Right renal pelvis (tissue), 4 donors: ENCODE data around the gene WASHC2C. TPM values are rescaled to one million over a fixed set of nuclear protein-coding genes. Genes with fewer than 3 reads are reported as not detected.
"Not testable (repeated sequence)": the region's sequence is repeated elsewhere in the genome, so short reads cannot be mapped to it uniquely, and the experiment has no call there.

Source experiments
- DNase-seq, 4 donors: peaks; one replicate each; pipeline ENCODE4 v3.0.0-alpha.2; 2013; ENCODE audit warnings: low read depth in 4 of 4, low spot score in 3 of 4, missing footprints in 1 of 4
- polyA plus RNA-seq, 4 donors: library from polyadenylated mRNA; unstranded; fragments of 120-200 nt; gene quantifications; one replicate each; pipeline ENCODE4 v1.2.1, GENCODE V29; 2013; ENCODE audit not compliant: insufficient read length in 4 of 4

WASHC2C gene
- 10 to 100 TPM; 51.4 to 65.4 (median 56.5) TPM for polyA plus RNA-seq

GRCh38 chr10:45726703-45727420 lies at the start of gene WASHC2C:
Gene WASHC2C, plus strand, starts transcription at chr10:45727266. Its CDS starts 52 bp downstream, at chr10:45727318.
- peak in 3 of 4 donors; percentile 29 to 58 (median 55) for DNase-seq

- DNase-seq = not testable (repeated sequence)
Observed at GRCh38 chr10:45678467-45678866, 48.6 kb upstream of the WASHC2C start.

- not testable (repeated sequence) for DNase-seq
Observed at GRCh38 chr10:45710200-45710796, 16.8 kb upstream of the WASHC2C start.

- DNase-seq = not testable (repeated sequence)
Observed at GRCh38 chr10:45711223-45711622, 15.8 kb upstream of the WASHC2C start.

GRCh38 chr10:45717053-45717452 lies 10.0 kb upstream of the WASHC2C start:
- not testable (repeated sequence) for DNase-seq

GRCh38 chr10:45717642-45718041 lies 9.4 kb upstream of the WASHC2C start:
- not testable (repeated sequence) for DNase-seq

GRCh38 chr10:45721503-45721902 lies 5.6 kb upstream of the WASHC2C start:
- not testable (repeated sequence) for DNase-seq

- DNase-seq = not testable (repeated sequence)
Observed at GRCh38 chr10:45723851-45724250, 3.2 kb upstream of the WASHC2C start.

- not testable (repeated sequence) for DNase-seq
Observed at GRCh38 chr10:45727421-45727965, 427 bp downstream of the WASHC2C start.

- not testable (repeated sequence) for DNase-seq
Observed at GRCh38 chr10:45734449-45734848, 7.4 kb downstream of the WASHC2C start.

- DNase-seq = not testable (repeated sequence)
Observed at GRCh38 chr10:45734867-45735266, 7.8 kb downstream of the WASHC2C start.

- not testable (repeated sequence) for DNase-seq
Observed at GRCh38 chr10:45741559-45741958, 14.5 kb downstream of the WASHC2C start.

- DNase-seq = not testable (repeated sequence)
Observed at GRCh38 chr10:45742014-45742413, 14.9 kb downstream of the WASHC2C start.

- DNase-seq = not testable (repeated sequence)
Observed at GRCh38 chr10:45751141-45751540, 24.1 kb downstream of the WASHC2C start.

- DNase-seq = not testable (repeated sequence)
Observed at GRCh38 chr10:45752210-45752609, 25.1 kb downstream of the WASHC2C start.

GRCh38 chr10:45753979-45754495 lies 27.0 kb downstream of the WASHC2C start:
- not testable (repeated sequence) for DNase-seq

- DNase-seq = not testable (repeated sequence)
Observed at GRCh38 chr10:45755083-45755482, 28.0 kb downstream of the WASHC2C start.

- not testable (repeated sequence) for DNase-seq
Observed at GRCh38 chr10:45756065-45756464, 29.0 kb downstream of the WASHC2C start.

- DNase-seq = not testable (repeated sequence)
Observed at GRCh38 chr10:45757661-45758396, 30.8 kb downstream of the WASHC2C start.

GRCh38 chr10:45761622-45762021 lies 34.6 kb downstream of the WASHC2C start:
- not testable (repeated sequence) for DNase-seq
